OCI-LY3 (cell line): ENCODE data around the gene CALHM5.

Experiments used
- CTCF ChIP-seq: fragments of 200-600, 300-600 bp; sonication (generic); IDR thresholded peaks from 2 replicates; pipeline ENCODE4 v1.5.1; 2014; ENCODE audit warnings: antibody characterized with exemption, low read length, low read depth
- EZH2phosphoT487 ChIP-seq: fragments of 200-600 bp; shearing (Covaris generic); IDR thresholded peaks from 2 replicates; pipeline ENCODE4 v1.6.1; 2018; ENCODE audit warnings: antibody characterized with exemption, mixed run types, low read depth

GRCh38 chr6:116492331-116493067 is 18.9 kb upstream of the CALHM5 start:
- TF ChIP-seq CTCF (no peak), EZH2phosphoT487 (no peak)
